GM23248 (cell line): Measurements from ENCODE around the gene PCDHGA6.
"Not testable (repeated sequence)": the region's sequence is repeated elsewhere in the genome, so short reads cannot be mapped to it uniquely, and the experiment has no call there.

Experiments
- EZH2 ChIP-seq: fragments of 200-600 bp; sonication (generic); IDR thresholded peaks from 2 replicates; pipeline ENCODE4 v1.6.1; 2018; ENCODE audit warnings: antibody characterized with exemption, mild to moderate bottlenecking; ENCODE audit not compliant: insufficient read depth, poor library complexity, severe bottlenecking
- EZH2phosphoT487 ChIP-seq: fragments of 200-600 bp; sonication (generic); IDR thresholded peaks from 2 replicates; pipeline ENCODE4 v1.6.1; 2018; ENCODE audit warnings: antibody characterized with exemption, moderate library complexity, mild to moderate bottlenecking, low read depth; ENCODE audit not compliant: insufficient read depth

GRCh38 chr5:141417494-141418172 is 43.9 kb downstream of the PCDHGA6 start, which contains the start of gene PCDHGB7:
- not testable (repeated sequence) for TF ChIP-seq EZH2phosphoT487, EZH2
